NCI-H82 treated with DMSO at 0.1 percent for 48 hours (cell line): ENCODE data around the gene CHTF18.
"Not testable (repeated sequence)": the region's sequence is repeated elsewhere in the genome, so short reads cannot be mapped to it uniquely, and the experiment has no call there.

Source experiments
- DNase-seq: peaks from one replicate; lab custom pipeline; 2025; ENCODE audit not compliant: unreplicated experiment; lab: John Stamatoyannopoulos, UW

CHTF18 gene

DNA sequence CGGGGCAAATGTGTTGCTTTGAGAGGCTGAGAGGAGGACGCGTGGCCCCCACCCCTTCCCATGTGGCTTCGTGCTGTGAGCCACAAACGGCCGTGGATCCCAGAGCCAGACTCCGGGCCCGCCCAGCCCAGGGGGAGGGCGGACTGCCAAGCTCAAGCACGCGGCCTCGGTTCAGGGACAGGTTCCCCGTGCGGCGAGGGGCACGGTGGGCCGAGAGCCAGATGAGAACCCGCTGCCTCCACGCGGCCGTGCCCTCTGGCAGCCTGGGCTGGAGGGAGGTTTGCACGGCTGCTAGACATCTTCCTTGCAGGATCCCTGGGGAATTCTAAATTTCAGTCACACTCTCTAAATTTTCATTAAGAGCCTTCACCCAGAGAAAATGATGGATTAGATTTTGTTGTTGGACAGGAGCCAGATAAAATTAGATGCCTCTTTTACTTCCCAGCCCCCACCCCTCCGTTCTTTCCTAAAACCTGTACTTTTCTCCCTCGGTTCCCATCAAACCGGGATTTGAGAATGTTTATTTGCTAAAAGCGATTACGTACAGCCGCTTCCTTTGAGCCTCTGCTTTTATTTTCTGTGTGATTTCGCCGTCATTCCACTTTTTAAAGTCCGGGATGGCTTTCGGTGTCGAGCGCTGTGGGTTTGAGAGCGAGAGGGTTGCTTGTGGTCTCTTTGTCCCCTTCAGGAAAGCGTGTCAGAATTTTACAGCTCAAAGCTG, 37.1 kb downstream of the CHTF18 start:
- no peak for DNase-seq

DNA sequence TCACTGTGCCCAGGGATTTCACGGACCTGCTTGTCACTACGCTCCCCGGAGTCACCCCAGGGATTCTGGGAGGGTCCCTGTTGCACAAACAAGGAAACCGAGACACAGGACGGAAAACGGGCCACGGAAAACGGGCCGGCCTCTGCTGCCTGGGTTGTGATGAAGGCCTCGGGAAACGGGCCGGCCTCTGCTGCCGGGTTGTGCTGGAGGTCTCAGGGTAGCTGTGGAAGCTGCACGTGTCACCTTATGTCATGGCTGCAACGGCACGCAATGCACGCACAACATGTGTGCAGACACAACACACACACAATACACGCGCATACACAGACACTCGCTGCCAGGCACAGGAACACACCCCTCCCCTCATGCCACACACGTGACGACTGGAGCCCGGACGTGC, 39.1 kb downstream of the CHTF18 start:
- no peak for DNase-seq

DNA sequence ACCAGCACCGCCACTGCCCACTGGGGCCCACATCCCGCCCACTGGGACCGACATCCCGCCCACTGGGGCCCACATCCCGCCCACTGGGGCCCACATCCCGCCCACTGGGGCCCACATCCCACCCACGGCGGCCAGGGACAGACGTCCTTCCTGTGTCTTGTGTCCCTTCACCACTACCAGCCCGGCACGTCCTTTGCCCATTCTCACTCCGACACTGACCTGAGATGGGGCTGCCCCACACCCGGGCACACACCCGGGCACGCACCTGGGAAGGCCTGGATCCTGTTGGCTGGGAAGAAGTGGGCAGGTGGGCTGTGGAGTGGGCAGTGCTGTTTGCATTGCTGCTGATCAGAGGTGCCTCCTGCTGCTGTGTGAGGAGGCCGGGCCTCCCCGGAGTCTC, 40.5 kb downstream of the CHTF18 start:
- no peak for DNase-seq

DNA sequence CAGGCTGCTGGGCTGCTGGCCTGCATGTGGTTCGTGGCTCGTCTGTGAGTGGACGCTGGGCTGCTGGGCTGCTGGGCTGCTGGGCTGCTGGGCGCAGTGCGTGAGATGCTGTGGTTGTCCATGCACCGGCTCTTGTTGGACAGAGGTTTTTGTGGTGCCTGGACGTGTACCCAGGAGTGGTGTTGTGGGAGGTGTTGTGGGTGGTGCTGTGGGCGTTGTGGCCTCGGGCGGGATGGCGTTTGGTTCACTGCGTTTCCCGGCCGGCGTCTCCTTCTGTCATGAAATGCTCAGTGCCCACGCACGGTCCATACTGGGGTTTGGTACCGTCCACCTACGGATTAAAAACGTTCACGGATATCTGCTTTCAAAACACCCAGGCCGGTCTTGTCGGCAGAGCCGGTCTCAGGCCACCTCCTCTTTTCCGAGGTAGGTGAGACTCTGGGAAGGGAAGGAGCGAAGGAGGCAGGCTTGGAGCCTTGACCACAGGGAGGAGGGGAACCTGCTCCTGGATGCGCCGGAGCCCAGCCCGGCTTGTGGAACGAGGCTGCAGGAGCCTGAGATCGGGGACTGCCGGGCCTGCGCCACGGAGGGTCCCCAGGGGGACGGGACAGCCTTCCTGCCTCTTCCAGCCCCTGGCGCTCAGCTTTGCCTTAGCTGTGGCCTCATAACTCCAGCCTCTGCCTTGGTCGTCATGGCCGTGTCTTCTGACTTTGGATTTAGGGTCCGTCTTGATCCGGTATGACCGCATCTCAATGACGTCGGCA, 41.9 kb downstream of the CHTF18 start:
- DNase-seq: no peak

DNA sequence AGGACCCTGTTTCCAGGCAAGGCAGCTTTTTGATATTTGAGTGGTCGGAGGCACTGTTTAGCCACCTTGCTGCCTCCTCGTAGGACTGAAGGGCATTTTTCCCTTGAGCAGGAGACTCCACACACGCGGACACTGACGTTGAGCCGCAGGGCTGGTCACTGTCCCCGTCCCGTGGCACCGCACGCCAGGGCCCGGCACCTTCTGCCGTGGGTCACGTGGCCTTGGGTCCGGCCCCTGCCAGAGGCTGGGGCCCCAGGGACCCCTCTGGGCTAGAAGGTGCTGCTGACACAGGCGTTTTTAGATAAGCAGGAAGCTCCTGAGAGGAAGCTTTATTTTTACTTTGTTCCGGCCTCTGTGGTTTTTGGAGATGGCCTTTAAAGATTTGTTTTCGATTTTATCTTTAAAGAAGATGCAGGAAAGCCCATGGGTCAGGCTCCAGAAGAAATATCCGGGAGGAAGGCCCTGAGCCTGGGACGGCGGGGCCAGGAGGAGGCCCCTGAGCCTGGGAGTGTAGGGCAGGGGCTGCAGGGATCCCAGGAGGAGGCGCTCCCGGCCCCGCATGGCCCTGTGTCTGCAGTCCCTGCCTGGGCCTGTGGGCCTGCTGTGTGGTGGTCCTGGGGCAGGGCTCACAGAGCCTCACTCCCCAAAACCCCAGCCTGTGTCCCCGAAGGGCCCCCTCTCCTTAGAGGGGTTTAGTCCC, 42.6 kb downstream of the CHTF18 start:
- no peak for DNase-seq

DNA sequence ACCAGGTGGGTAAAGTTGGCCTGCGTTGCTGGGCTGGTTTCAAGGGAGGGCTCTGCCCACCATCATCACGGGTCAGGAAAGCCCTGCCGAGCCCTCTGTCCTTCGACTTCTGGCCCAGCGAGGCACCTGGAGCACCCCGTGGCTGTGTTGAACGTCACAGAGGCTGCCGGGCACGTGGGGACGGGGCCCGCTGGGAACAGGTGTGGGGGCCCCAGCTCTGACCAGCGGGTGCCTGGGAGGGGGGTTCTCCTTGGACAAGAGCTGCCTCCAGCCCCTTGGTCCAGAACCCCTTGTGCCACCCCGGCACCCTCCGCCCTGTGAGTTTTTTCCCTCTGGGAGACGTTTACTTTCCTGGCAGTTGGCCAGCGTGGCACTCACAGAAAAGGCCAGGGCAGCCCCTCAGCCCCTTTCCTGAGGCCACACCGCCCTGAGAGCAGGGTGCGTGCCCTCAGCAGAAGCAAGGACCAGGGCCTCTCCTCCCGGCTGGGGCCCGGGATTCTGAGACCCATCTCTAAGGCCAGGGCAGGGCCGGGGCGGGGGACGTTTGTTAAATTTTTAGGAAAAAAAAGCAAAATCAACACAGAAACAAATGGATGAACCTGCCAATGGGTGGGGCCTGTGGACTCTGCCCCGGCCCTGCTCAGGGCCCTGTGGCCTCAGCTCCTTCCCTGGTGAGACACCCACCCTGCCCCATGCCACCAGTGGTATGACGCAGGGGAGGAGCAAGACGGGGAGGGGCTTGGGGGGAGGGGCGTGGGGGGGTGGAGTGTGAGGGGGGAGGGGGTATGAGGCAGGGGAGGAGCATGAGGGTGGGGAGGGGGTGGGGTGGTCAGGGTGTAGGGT, 43.4 kb downstream of the CHTF18 start:
- DNase-seq: no peak

DNA sequence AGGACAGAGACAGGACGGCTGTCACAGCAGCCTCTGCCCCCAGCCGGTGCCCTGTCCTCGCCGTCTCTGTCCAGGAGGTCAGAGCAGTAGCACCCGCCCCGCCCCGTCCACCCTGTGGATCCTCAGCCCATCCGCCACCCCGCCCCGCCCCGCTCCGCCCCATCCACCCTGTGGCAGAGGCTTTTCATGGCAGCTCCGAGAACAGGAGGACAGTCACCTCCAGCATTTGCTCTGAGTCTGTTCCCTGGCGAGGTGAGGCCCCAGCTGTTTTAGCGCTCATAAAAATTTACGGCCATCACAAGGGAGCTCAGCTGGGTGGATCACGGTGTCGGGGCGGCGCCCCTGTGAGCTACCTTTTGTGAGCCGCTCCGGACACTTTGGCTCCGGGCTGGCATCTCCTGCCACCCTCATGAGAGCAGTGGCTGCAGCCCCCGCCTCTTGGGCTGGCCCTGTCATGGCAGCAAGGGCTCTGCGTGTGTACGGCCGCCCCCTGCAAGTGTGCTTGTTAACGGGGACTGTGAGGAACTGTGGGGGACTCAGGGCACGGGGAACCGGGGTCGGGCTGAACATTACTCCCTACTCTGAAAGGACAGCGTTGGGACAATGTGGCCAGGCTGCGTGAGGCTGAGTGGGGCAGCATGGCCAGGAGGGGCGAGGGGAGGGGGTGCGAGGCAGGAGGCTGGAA, 44.4 kb downstream of the CHTF18 start:
- no peak for DNase-seq

DNA sequence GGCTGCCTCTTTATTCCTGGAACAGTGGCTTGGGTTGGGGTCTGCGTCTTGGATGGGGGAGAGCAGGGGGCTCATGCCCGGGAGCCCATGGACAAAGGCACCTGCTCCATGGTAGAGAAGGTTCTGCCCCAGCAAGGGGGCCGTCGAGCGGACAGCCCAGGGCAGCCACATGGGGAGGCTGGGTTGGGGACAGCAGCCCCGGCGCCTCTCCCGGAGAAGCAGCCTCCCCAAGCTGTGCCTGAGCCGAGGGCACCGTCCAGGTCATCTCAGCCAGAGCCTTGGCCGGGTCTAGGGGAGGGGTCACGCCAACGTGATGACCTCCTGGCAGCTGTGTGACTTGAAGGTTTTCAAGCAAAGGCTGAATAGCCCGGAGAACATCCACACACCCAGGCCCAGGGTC, 45.0 kb downstream of the CHTF18 start:
- no peak for DNase-seq

DNA sequence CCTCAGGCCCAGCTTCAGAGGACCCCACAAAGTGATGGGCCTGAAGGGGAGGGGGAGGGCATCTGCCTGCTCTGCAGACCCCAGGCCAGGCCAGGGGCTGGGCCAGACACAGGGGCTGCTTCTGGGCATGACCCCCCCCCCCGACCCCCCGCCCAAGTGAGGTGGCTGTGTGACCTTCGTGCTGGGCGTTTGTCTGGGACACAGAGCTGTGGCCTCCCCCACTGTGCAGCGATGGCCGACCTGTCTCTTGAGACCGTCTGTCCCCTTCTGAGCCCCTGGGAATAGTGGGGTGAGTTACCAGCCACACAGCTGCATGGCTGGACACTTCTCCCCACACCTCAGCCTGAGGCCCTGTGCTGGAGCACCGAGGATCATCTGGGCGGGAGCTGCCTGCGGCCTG, 47.0 kb downstream of the CHTF18 start:
- no peak for DNase-seq

DNA sequence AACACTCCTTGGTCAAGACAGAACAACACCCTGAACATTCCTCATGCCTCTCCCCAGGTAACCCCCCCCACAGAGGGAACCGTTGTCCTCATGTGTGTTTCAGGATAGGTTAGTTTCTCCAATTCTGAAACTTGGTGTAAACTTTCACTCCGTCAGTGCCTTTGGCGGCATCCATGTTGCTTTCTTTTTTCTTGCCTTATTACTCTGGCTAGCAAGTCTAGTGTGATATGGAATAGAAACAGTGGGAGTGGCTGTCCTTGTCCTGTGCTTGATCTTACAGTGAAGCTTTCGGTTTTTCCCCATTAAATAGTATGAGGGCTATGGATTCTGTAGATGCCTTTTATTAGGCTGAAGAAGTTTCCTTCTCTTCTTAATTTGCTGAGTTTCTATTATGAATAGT, 47.8 kb downstream of the CHTF18 start:
- no peak for DNase-seq

DNA sequence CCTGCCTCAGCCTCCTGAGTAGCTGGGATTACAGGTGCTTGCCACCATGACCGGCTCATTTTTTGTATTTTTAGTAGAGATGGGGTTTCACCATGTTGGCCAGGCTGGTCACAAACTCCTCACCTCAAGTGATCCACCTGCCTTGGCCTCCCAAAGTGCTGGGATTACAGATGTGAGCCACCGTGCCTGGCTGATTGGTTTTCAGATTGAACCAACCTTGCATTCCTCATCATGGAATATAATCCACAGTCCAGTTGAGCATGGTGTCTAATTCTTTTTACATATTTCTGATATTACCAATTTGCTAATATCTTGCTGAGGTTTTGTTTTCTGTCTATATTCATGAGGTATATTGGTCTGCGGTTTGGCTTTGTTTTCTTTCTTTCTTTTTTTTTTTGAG, 48.4 kb downstream of the CHTF18 start:
- DNase-seq: not testable (repeated sequence)

DNA sequence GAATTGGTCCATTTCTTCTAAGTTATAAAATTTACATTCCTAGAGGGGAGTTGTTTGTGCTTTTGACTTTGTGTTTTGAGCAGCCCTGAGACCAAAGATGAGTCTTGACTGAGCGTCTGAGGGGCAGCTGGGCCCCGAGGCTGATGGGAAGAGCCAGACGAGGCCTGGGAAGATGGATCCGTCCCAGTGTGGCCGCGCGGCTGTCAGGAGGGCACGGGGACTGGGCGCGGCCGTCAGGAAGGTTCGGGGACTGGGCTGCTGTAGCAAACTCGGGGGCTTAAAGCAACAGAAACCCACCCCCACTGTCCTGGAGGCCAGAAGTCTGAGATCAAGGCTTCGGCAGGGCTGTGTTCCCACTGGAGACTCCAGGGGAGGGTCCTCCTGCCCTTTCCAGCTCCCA, 50.3 kb downstream of the CHTF18 start:
- DNase-seq: no peak

DNA sequence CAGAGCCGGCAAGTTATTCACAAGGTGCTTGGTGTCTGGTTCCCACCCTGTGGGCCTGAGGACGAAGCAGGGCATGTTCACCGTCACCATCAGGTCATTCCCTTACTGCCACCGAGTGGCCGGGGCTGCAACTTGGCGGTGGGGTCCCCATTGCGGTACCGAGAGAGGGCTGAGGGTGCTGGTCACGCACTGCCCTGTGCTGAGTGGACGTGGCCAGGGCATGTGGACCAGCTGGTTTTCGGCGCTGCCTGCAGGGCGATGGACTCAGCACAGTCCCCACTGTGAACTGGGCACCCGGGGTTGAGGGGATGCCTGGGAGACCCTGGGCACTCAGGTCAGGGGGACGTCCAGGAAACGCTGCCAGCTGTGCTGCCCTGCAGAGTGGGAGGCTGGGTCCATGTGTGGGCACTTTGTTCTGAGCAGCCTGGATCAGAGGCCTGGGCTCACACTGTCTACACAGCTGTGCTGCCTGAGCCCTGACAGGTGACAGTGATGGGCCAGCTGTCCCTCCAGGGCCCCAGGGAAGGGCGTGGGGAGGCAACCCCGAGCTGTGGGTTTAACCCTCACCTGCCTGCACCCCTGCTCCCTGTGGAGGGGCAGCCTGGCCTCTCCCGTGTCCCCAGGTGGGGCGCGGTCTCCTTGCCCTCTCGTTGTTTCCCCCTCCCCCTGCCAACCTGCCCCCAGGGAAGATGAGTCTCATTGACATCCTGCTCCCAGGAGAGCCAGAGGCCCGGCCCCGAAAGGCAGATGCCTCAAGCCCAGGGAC, 51.4 kb downstream of the CHTF18 start:
- no peak for DNase-seq

DNA sequence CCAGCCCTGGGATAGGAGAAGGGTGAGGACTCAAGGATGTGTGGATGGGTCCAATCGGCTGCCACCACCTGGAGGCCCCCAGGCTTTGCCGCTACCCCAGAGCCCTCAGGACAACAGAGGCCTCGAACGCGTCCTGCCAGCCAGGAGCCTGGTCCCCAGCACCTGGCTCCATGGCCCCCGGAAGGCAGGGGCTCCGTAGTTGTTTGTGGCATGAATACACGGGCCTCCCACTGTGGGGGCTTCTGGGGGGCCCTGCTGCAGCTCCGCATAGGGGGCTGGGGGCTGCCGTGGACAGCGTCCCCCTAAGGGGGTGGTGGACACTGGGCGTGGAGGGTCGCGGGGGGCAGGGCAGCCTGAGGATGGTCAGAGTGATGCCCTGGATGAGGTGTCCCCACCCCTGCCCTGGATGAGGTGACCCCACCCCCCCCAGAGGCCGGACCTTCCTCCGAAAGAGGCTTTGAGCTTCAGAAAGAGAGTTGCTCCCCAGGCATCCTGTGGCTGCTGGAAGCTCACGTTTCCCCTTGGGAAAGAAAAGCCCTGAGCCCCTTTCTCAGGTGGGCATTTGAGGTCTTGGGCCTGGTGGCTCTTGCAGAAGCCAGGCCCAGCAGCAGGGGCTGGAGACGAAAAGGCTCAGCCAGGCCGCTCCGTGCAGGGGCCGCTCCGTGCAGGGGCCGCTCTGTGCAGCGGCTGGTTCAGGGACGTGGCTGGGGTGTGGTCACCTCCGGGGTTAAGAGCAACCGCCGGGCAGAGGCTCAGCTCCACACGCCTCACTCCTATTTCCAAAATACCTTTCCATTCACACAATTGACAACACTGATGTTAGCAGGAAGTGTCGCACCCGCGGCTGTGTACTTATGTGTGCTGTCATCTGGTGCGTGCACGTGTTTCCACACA, 52.4 kb downstream of the CHTF18 start:
- DNase-seq: no peak

DNA sequence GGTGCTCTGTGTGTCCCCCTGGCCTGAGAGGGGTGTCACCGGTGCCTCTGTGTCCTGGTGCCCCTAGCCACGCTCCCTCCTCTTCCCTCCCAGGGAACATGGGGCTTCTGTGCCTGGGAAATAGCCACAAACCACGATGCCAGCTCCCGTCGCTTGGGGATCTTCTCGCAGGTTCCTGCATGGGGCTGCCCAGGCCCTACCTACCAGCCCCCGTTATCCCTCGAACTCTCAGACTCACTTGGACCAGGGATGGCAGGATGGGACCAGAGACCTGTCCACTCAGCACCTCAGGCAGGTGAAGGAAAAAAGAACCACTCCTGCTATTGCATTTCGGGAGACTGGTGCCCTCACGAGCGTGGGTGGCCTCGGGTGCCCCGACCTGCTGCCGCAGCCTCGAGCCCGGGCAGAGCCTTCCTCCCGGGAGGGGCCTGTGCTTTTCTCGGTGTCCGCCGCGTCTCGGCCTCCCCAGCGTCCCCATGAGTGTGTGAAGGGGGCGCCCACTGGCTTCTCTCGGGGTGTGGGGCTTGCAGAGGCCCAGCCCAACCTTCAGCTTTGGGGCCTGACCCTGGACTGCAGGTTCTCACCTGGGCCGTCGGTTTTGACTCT, 53.1 kb downstream of the CHTF18 start:
- DNase-seq: no peak

DNA sequence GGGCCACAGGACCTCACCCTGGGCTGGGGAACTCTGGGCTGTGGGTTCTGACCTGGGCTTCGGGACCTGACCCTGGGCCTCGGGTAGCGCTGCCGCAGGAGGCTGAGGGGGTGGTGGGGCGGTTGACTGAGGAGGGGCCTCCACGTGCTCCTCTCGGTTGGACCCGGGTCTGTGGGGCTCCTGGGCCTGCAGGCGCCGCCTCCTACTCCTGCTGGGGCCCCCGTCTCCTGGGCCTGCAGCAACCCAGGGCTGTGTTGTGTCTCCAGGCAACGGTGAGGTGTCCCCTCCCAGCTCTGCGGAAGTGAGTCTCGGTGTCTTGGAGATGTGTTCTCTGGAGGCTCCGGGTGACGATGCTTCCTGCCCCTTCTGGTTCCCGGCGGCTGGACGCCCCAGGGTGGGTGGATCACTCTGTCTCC, 53.6 kb downstream of the CHTF18 start:
- no peak for DNase-seq

DNA sequence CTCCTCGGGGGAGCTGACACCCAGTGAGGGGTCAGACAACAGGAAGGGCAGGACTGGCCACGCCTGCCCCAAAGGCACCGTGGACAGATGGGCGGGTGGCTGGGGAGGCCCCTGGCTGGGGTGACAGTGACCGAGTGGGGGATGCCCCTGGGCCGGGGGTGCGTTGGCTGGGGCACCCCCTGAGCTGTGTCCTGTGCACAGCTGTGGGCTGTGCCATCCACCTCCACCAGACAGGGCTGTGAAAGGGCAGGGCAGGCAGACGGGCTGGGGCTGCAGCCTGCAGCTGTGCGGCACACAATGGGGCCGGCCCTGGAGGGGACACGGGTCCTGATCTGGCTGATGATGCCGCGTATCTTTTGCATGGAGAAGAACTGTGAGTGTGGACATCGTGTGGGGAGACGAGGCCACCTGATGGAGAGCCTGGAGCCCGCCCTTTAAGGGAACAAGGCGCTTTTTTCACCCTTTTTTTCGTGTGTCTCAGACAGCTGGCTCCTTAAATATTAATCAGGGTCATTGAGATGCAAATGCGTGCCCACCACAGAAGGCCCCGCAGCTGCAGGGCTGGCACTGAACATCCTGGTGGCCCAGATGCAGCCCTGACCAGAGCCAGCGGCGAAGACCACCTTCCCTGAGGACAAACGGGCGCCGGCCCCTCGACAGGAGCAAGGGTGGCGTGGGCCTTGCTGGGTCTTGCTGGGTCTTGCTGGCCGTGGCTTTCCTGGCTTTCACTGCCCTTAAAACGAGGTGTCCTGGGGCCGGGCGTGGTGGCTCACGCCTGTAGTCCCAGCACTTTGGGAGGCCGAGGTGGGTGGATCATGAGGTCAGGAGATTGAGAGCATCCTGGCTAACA, 54.5 kb downstream of the CHTF18 start:
- DNase-seq: no peak

DNA sequence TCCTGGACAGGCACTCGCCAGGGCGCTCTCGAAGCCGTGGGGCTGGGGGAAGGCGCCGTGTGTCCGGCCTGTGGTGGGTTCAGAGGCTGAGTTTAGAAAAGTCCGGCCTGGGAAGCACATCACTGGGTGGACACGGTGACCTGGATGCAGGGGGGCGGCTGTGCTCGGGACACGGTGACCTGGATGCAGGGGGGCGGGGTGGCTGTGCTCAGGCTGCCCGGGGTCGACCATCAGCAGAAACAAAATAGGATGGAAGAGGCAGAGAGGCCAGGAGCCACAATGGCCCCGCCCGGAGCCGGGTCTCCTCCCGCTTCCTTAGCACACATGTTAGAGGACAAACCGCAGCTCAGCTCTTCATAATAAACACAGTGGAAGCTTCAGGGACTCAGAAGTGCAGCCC, 55.4 kb downstream of the CHTF18 start:
- no peak for DNase-seq
